ENCODE data around the gene ZNF735.
"Not testable (repeated sequence)": the region's sequence is repeated elsewhere in the genome, so short reads cannot be mapped to it uniquely, and the experiment has no call there.

The ZNF735 gene

DNA sequence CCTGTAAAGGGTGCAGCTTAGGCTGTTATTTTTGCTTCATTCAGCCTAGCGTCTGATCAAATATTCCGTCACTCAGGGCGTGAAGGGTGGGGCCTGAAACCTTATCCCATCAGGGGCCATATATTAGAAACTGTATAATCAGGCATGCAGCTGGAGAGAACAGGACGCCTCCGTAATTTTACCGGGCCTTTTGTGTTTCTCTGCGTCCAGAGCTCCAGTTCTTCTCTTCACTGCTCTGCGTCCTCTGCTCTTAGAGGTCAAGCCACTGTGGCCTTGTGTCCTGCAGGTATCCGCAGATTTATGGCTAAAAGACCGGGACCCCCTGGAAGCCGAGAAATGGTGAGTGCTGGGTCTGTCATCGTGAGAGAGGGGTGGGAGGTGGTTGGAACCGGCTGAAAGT, at the start of gene ZNF735:
TSS of gene ZNF735 (plus strand) at position 301 of the 400 bp plus-strand sequence. CDS start at position 301, 0 bp downstream.
- DNase-seq: no peak

GRCh38 chr7:64170974-64171373, 36.0 kb upstream of the ZNF735 start:
- not testable (repeated sequence) for DNase-seq

GRCh38 chr7:64174328-64174727, 32.7 kb upstream of the ZNF735 start:
- DNase-seq: no peak

GRCh38 chr7:64174941-64175340, 32.1 kb upstream of the ZNF735 start:
- DNase-seq: no peak

GRCh38 chr7:64180989-64181388, 26.0 kb upstream of the ZNF735 start:
- DNase-seq: no peak

- no peak for DNase-seq
These were observed 25.4 kb upstream of the ZNF735 start for GRCh38 chr7:64181586-64181985.

- no peak for DNase-seq
These were observed 24.8 kb upstream of the ZNF735 start for GRCh38 chr7:64182036-64182790.

- peak; percentile 2 for DNase-seq
These were observed 23.8 kb upstream of the ZNF735 start for GRCh38 chr7:64183126-64183742.

DNA sequence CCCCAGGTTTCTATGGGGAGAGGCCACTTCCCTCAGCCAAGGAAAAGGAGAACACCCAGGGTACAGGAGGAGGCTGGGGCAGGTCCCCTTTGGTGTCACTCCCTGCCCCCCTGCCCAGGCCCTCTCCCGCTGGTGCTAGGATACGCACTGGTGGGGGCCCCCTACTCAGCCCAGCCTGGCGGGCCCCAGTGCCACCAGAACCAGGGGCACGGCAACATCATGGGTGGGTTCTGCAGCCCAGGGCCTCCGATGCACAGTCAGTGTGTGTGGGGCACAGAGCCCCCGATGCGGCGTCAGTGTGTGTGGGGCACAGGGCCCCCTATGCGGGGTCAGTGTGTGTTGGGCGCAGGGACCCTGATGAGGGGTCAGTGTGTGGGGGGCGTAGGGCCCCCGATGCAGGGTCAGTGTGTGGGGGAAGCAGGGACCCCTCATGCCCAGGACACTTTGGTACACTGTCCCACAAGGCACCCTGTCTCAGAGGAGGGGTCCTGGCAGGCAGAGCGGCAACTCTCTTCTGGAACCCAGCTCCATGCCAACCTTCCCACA, 23.1 kb upstream of the ZNF735 start:
- no peak for DNase-seq

GRCh38 chr7:64184376-64184775, 22.6 kb upstream of the ZNF735 start:
- no peak for DNase-seq

DNA sequence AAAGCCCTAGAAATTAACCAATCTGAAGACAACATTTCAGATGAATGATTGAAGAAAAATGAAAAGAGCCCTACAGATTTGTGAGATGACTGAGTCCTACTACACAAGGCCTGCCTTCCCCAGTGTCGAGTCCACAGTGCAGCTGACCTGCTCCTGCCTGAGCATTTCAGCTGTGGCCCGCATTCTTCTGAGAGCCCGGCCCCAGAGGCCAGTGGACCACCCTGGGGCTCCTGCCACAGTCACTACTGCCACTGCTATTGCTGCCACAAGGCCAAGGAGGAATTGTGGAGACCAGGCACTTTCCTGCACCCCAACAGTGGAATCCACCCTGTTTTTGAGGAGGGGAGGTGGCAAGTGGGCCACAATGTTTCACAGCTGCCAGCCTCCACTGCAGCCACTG, 19.6 kb upstream of the ZNF735 start:
- no peak for DNase-seq

GRCh38 chr7:64192148-64192704, 14.8 kb upstream of the ZNF735 start:
- DNase-seq: no peak

DNA sequence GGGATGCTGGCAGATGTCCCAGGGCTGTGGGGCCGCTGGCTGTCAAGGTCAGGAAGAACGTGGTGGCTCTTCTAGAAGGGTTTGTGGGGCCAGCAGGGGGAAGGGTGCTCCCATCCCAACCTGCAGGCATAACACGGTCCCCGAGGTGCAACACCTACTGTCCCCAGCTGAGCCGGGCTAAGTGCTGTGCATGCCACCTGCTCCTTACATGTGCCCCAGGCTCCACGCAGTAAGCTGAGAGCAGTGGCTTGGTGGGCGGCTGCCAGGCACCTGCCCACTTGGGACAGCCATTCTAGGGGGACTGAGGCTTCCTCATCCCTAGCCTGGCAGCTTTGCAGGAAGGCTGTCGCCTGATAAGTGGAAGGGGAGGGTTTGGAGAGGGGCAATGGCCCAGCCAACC, 14.2 kb upstream of the ZNF735 start:
- no peak for DNase-seq

DNA sequence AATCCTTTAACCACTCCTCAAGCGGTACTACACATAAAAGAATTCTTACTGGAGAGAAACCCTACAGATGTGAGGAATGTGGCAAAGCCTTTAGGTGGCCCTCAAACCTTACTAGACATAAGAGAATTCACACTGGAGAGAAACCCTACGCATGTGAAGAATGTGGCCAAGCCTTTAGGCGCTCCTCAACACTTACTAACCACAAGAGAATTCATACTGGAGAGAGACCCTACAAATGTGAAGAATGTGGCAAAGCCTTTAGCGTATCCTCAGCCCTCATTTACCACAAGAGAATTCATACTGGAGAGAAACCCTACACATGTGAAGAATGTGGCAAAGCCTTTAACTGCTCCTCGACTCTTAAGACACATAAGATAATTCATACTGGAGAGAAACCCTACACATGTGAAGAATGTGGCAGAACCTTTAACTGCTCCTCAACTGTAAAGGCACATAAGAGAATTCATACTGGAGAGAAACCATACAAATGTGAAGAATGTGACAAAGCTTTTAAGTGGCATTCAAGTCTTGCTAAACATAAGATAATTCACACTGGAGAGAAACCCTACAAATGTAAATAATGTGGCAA, 12.8 kb downstream of the ZNF735 start:
- not testable (repeated sequence) for DNase-seq

DNA sequence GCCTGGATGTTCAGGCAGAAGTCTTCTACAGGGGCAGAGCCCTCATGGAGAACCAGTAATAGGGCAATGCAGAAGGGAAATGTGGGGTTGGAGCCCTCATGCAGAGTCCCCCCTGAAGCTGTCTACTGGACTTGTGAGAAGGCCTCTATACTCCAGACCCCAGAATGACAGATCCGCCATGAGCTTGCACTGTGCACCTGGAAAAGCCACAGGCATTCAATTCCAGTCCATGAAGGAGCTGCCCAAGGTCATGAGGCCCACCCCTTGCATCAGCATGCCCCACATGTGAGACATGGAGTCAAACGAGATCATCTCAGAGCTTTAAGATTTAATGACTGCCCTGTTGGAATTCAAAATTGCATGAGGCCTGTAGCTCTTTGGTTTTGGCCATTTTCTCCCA, 16.4 kb downstream of the ZNF735 start:
- no peak for DNase-seq

DNA sequence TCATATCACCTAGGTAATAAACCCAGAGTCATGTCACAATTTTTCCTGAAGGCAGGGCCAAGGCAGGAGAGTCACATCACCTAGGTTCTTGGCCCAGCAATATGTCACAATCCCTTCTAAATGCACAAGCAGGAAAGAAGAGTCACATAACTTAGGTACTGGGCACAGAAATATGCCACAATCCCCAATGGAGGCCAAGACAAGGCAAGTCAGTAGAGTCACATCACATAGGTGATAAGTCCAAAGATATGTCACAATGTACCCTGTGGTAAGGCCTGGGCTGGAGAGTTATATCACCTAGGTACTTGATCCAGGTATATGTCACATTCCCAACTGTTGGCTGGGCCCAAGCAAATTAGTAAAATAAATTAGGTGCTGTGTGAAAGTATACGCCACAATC, 21.2 kb downstream of the ZNF735 start, which contains the start of gene ZNF679:
TSS of gene ZNF679 (plus strand) at position 301 of the 400 bp plus-strand sequence. CDS start 20,644 bp downstream, outside the sequence.
- DNase-seq: not testable (repeated sequence)

GRCh38 chr7:64266341-64266919, 59.4 kb downstream of the ZNF735 start:
- no peak for DNase-seq
